SK-N-SH treated with all-trans-retinoic acid at 6 μM for 48 hours (cell line): Measurements from ENCODE around the gene NUP210L.

Experiments used
- ATAC-seq: fragments of 200-7000 bp; cut with Tn5 transposase; 3 replicates; pipeline ENCODE4 v1.9.1; 2020; ENCODE audit warnings: mild to moderate bottlenecking, moderate library complexity
- ARNTL ChIP-seq: fragments of 450-650 bp; formaldehyde crosslinking; IDR thresholded peaks from 2 replicates; pipeline ENCODE4 v1.5.0; 2020; ENCODE audit warnings: low read depth, mild to moderate bottlenecking, moderate library complexity, borderline replicate concordance
- BACH2 ChIP-seq: fragments of 250-450 bp; sonication (Bioruptor Pico); IDR thresholded peaks from 2 replicates; pipeline ENCODE4 v1.9.0; 2021; ENCODE audit warnings: mild to moderate bottlenecking, borderline replicate concordance
- CSDC2 ChIP-seq: fragments of 250-450 bp; sonication (Bioruptor Pico); IDR thresholded peaks from 2 replicates; pipeline ENCODE4 v1.5.0; 2020; ENCODE audit warnings: mild to moderate bottlenecking, moderate library complexity
- ESRRG ChIP-seq: fragments of 250-450 bp; sonication (Bioruptor Pico); IDR thresholded peaks from 2 replicates; pipeline ENCODE4 v1.6.1; 2021; ENCODE audit warnings: mild to moderate bottlenecking
- GLIS3 ChIP-seq: fragments of 250-450 bp; sonication (Bioruptor Pico); IDR thresholded peaks from 2 replicates; pipeline ENCODE4 v1.5.0; 2020; ENCODE audit warnings: mild to moderate bottlenecking, moderate library complexity
- ISL1 ChIP-seq: fragments of 250-450 bp; sonication (Bioruptor Pico); IDR thresholded peaks from 2 replicates; pipeline ENCODE4 v2.1.2; 2022; ENCODE audit warnings: mild to moderate bottlenecking, moderate library complexity
- OSR1 ChIP-seq: fragments of 250-450 bp; sonication (Bioruptor Pico); IDR thresholded peaks from 2 replicates; pipeline ENCODE4 v1.8.0; 2022; ENCODE audit warnings: moderate library complexity, mild to moderate bottlenecking, inconsistent platforms
- POU6F1 ChIP-seq: fragments of 250-450 bp; sonication (Bioruptor Pico); IDR thresholded peaks from 2 replicates; pipeline ENCODE4 v1.8.0; 2021; ENCODE audit warnings: low read depth, mild to moderate bottlenecking, moderate library complexity, borderline replicate concordance
- RARB ChIP-seq: fragments of 250-450 bp; sonication (Bioruptor Pico); IDR thresholded peaks from 2 replicates; pipeline ENCODE4 v1.8.0; 2021; ENCODE audit warnings: mild to moderate bottlenecking, moderate library complexity
- SNAI2 ChIP-seq: fragments of 250-450 bp; sonication (Bioruptor Pico); IDR thresholded peaks from 2 replicates; pipeline ENCODE4 v1.5.0; 2020; ENCODE audit warnings: mild to moderate bottlenecking, moderate library complexity
- TCF4 ChIP-seq: fragments of 250-450 bp; sonication (Bioruptor Pico); IDR thresholded peaks from 2 replicates; pipeline ENCODE4 v1.8.0; 2021; ENCODE audit warnings: mild to moderate bottlenecking, moderate library complexity, borderline replicate concordance
- TOX ChIP-seq: fragments of 250-450 bp; sonication (Bioruptor Pico); IDR thresholded peaks from 2 replicates; pipeline ENCODE4 v1.8.0; 2021; ENCODE audit warnings: mild to moderate bottlenecking, moderate library complexity, borderline replicate concordance
- TSHZ2 ChIP-seq: fragments of 250-450 bp; sonication (Bioruptor Pico); IDR thresholded peaks from 2 replicates; pipeline ENCODE4 v1.5.0; 2020; ENCODE audit warnings: mild to moderate bottlenecking, moderate library complexity
- ZC3H10 ChIP-seq: fragments of 250-450 bp; sonication (Bioruptor Pico); IDR thresholded peaks from 2 replicates; pipeline ENCODE4 v1.5.1; 2021; ENCODE audit warnings: mild to moderate bottlenecking, moderate library complexity
- ZFP3 ChIP-seq: fragments of 250-450 bp; sonication (Bioruptor Pico); IDR thresholded peaks from 2 replicates; pipeline ENCODE4 v1.5.0; 2020; ENCODE audit warnings: mild to moderate bottlenecking, moderate library complexity
- ZFP30 ChIP-seq: fragments of 450-650 bp; formaldehyde crosslinking; IDR thresholded peaks from 2 replicates; pipeline ENCODE4 v1.5.0; 2022; ENCODE audit warnings: mild to moderate bottlenecking, moderate library complexity
- ZNF565 ChIP-seq: fragments of 450-650 bp; formaldehyde crosslinking; conservative IDR thresholded peaks from 2 replicates; pipeline ENCODE4 v1.5.0; 2020; ENCODE audit warnings: low read depth, mild to moderate bottlenecking, moderate library complexity
- TF ChIP-seq, protein P1 (sequence below): fragments of 250-450 bp; sonication (Bioruptor Pico); IDR thresholded peaks from 2 replicates; pipeline ENCODE4 v1.5.1; 2021; ENCODE audit warnings: mild to moderate bottlenecking, moderate library complexity
- TF ChIP-seq, protein P2 (sequence below): fragments of 250-450 bp; sonication (Bioruptor Pico); IDR thresholded peaks from 2 replicates; pipeline ENCODE4 v1.5.1; 2020; ENCODE audit warnings: low read depth, mild to moderate bottlenecking, moderate library complexity
- TF ChIP-seq, protein P3 (sequence below): fragments of 250-450 bp; sonication (Bioruptor Pico); IDR thresholded peaks from 2 replicates; pipeline ENCODE4 v1.8.0; 2020; ENCODE audit warnings: mild to moderate bottlenecking, moderate library complexity, borderline replicate concordance

Gene NUP210L

DNA sequence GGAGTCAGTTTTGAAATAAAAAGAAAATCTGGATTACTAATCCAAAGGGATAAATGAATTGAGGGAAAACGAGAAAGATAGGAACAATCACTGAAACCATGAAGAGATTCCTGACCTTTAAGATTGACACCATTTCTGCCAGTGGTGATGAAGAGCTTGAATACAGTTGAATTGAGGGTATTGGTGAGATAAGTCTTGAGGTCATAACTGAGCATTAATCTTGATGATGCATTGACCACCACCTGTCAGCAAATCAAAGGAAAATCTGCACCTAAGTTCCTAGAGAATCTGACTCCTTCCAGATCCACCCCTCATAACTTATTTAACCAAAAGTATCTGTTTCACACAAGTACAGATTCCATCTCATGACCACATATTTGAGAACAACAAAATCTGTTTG lies 142.7 kb downstream of the NUP210L start:
- TF ChIP-seq CSDC2 (no peak), TSHZ2 (no peak), ARNTL (CRISPR knock-in tag) (no peak), BACH2 (no peak), OSR1 (CRISPR knock-in tag) (no peak), ZFP3 (CRISPR knock-in tag) (no peak), GLIS3 (CRISPR knock-in tag) (no peak), TCF4 (CRISPR knock-in tag) (no peak), ZNF565 (CRISPR knock-in tag) (no peak), TOX (CRISPR knock-in tag) (no peak), ZC3H10 (CRISPR knock-in tag) (no peak), SNAI2 (CRISPR knock-in tag) (no peak)
- TF ChIP-seq, protein P1, sequence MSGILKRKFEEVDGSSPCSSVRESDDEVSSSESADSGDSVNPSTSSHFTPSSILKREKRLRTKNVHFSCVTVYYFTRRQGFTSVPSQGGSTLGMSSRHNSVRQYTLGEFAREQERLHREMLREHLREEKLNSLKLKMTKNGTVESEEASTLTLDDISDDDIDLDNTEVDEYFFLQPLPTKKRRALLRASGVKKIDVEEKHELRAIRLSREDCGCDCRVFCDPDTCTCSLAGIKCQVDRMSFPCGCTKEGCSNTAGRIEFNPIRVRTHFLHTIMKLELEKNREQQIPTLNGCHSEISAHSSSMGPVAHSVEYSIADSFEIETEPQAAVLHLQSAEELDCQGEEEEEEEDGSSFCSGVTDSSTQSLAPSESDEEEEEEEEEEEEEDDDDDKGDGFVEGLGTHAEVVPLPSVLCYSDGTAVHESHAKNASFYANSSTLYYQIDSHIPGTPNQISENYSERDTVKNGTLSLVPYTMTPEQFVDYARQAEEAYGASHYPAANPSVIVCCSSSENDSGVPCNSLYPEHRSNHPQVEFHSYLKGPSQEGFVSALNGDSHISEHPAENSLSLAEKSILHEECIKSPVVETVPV = no peak
- TF ChIP-seq, protein P2, sequence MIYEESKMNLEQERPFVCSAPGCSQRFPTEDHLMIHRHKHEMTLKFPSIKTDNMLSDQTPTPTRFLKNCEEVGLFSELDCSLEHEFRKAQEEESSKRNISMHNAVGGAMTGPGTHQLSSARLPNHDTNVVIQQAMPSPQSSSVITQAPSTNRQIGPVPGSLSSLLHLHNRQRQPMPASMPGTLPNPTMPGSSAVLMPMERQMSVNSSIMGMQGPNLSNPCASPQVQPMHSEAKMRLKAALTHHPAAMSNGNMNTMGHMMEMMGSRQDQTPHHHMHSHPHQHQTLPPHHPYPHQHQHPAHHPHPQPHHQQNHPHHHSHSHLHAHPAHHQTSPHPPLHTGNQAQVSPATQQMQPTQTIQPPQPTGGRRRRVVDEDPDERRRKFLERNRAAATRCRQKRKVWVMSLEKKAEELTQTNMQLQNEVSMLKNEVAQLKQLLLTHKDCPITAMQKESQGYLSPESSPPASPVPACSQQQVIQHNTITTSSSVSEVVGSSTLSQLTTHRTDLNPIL (CRISPR knock-in tag) = no peak
- no peak for ATAC-seq

GRCh38 chr1:154006136-154006535 lies 148.7 kb downstream of the NUP210L start:
- no peak for ATAC-seq
- TF ChIP-seq GLIS3 (CRISPR knock-in tag) = no peak
- TF ChIP-seq ZC3H10 (CRISPR knock-in tag) = no peak
- TF ChIP-seq ZFP30 = no peak
- TF ChIP-seq ISL1 (CRISPR knock-in tag) = no peak
- TF ChIP-seq CSDC2 = no peak
- TF ChIP-seq SNAI2 (CRISPR knock-in tag) = no peak
- TF ChIP-seq OSR1 (CRISPR knock-in tag) = no peak
- no peak for TF ChIP-seq ZNF565 (CRISPR knock-in tag)
- TF ChIP-seq BACH2 = no peak
- no peak for TF ChIP-seq POU6F1 (CRISPR knock-in tag)
- TF ChIP-seq, protein P2 (CRISPR knock-in tag) = no peak
- TF ChIP-seq TSHZ2 = no peak
- TF ChIP-seq RARB = no peak
- no peak for TF ChIP-seq ZFP3 (CRISPR knock-in tag)
- no peak for TF ChIP-seq ESRRG (CRISPR knock-in tag)
- TF ChIP-seq, protein P3, sequence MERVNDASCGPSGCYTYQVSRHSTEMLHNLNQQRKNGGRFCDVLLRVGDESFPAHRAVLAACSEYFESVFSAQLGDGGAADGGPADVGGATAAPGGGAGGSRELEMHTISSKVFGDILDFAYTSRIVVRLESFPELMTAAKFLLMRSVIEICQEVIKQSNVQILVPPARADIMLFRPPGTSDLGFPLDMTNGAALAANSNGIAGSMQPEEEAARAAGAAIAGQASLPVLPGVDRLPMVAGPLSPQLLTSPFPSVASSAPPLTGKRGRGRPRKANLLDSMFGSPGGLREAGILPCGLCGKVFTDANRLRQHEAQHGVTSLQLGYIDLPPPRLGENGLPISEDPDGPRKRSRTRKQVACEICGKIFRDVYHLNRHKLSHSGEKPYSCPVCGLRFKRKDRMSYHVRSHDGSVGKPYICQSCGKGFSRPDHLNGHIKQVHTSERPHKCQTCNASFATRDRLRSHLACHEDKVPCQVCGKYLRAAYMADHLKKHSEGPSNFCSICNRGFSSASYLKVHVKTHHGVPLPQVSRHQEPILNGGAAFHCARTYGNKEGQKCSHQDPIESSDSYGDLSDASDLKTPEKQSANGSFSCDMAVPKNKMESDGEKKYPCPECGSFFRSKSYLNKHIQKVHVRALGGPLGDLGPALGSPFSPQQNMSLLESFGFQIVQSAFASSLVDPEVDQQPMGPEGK (CRISPR knock-in tag) = no peak
- no peak for TF ChIP-seq TOX (CRISPR knock-in tag)
- no peak for TF ChIP-seq ARNTL (CRISPR knock-in tag)
